Measurements from ENCODE around the gene ZMIZ2.
"Not testable (repeated sequence)": the region's sequence is repeated elsewhere in the genome, so short reads cannot be mapped to it uniquely, and the experiment has no call there.

Gene ZMIZ2

GRCh38 chr7:44727158-44727936, 21.3 kb upstream of the ZMIZ2 start:
- DNase-seq (ENCODE audit: low read depth, low spot score) = no peak

- DNase-seq (ENCODE audit: low read depth, low spot score) = no peak
Observed at GRCh38 chr7:44727937-44728262, 20.7 kb upstream of the ZMIZ2 start.

GRCh38 chr7:44729949-44730590, 18.6 kb upstream of the ZMIZ2 start:
- no peak for DNase-seq (ENCODE audit: low read depth, low spot score)

- not testable (repeated sequence) for DNase-seq (ENCODE audit: low read depth, low spot score)
Observed at GRCh38 chr7:44732971-44733370, 15.7 kb upstream of the ZMIZ2 start.

GRCh38 chr7:44733708-44734481, 14.8 kb upstream of the ZMIZ2 start:
- DNase-seq (ENCODE audit: low read depth, low spot score) = no peak

GRCh38 chr7:44735403-44736165, 13.1 kb upstream of the ZMIZ2 start:
- DNase-seq (ENCODE audit: low read depth, low spot score) = no peak

- DNase-seq (ENCODE audit: low read depth, low spot score) = no peak
Observed at GRCh38 chr7:44736896-44737295, 11.8 kb upstream of the ZMIZ2 start.

- no peak for DNase-seq (ENCODE audit: low read depth, low spot score)
Observed at GRCh38 chr7:44738051-44738723, 10.5 kb upstream of the ZMIZ2 start.

- no peak for DNase-seq (ENCODE audit: low read depth, low spot score)
Observed at GRCh38 chr7:44738876-44739665, 9.6 kb upstream of the ZMIZ2 start.

GRCh38 chr7:44740055-44740454, 8.6 kb upstream of the ZMIZ2 start:
- no peak for DNase-seq (ENCODE audit: low read depth, low spot score)

GRCh38 chr7:44743750-44744149, 4.9 kb upstream of the ZMIZ2 start:
- DNase-seq (ENCODE audit: low read depth, low spot score) = no peak

- no peak for DNase-seq (ENCODE audit: low read depth, low spot score)
Observed at GRCh38 chr7:44748948-44749731, 493 bp downstream of the ZMIZ2 start.

- DNase-seq (ENCODE audit: low read depth, low spot score) = no peak
Observed at GRCh38 chr7:44749992-44750391, 1.3 kb downstream of the ZMIZ2 start.

GRCh38 chr7:44750424-44750823, 1.8 kb downstream of the ZMIZ2 start:
- no peak for DNase-seq (ENCODE audit: low read depth, low spot score)

- no peak for DNase-seq (ENCODE audit: low read depth, low spot score)
Observed at GRCh38 chr7:44750921-44751571, 2.4 kb downstream of the ZMIZ2 start.

GRCh38 chr7:44752822-44753221, 4.2 kb downstream of the ZMIZ2 start:
- DNase-seq (ENCODE audit: low read depth, low spot score) = no peak

- DNase-seq (ENCODE audit: low read depth, low spot score) = no peak
Observed at GRCh38 chr7:44754802-44755697, 6.4 kb downstream of the ZMIZ2 start.

All from activated naive CD8-positive, alpha-beta T cell treated with anti-CD3 and anti-CD28 coated beads, Interleukin-2, amount 50 U/mL, for 16 hours (primary cell).